ENCODE measurements around the gene KCNK18.
"Not testable (repeated sequence)": the region's sequence is repeated elsewhere in the genome, so short reads cannot be mapped to it uniquely, and the experiment has no call there.

KCNK18 gene

DNA sequence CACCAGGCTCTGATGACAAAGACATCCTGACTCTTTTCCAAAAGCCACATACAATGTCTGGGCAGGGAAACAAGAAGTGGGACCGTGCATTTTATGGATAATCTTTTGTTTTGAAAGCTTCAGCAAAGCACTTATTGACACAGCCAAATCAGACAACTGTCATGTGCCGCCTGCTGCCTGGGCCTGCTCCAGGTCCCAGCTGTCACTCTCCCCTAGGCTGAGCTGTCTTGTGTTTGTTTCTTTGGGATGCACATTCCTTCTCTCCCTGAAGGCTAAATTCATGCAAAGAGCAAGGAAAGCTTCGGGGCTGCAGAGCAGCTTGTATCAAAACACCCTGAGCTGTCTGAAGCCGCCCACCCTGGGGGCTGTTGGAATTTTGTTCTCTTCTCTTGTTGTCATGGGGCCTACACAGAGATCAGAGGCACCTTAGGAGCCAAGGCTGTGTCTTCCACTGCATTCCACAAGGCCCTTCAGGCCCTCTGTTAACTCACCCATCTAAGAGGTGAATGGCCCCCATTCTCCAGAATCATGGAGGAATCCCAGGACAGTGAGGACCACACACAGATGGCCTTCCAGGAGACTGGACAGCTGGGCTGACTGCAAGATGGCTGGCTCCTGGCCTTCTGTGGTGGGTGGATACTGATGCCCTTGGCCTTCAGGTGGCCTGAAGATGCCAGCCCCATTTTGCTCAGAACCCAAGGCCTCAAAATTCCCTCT lies 25.8 kb downstream of the KCNK18 start:
- no peak for DNase-seq

DNA sequence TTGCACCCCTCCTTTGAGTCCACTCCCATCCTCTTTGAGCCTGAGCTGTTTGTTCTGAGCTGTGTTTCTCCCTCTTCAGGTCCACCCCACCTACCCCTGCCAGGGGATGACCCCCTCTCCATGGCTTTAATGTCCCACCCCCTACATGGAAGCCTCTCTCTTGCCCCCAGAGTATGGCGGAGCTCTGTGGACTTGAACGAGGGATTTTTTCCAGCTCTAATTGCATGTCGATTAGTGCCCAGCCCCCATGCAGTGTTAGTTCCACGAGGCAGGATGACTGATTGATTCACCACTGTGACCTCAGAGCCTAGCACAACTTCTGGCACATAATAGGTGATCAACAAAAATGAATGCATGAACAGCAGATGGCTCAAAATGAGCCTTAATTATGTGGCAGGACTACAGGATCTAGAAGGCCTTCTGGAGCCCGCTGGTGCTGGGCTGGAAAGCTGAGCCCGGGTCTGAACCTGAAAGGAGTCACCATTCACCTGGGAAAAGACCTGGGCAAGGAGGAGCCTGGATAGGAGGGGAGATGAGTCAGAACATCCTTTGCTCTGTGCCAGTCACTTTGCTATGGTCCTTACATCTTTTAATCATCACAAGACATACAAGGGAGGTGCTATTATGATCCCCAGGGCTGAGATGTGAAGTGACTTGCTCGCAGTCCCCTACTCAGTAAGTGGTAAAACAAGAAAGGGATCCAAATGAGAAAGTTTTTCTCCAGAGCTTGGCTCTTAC lies 26.6 kb downstream of the KCNK18 start:
- DNase-seq, result no peak

DNA sequence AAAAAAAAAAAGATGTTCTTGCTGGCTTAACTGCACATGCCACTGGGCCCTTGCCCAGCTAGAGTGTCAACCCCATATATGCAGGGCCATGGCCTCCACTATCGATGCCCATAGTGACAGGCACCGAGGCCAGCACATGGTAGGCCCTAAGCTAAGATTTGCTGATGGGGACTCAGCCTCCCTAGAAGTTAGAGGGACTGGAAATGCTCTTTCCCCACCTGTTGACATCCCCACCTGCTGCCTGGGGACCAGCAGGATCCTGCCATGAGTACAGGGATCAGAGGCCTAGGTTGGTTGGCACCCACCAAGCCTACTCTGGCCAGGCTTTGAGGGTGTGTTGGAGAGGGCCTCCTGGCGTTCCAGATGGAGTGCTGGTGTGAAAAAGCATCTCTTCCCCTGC lies 27.6 kb downstream of the KCNK18 start:
- no peak for DNase-seq

DNA sequence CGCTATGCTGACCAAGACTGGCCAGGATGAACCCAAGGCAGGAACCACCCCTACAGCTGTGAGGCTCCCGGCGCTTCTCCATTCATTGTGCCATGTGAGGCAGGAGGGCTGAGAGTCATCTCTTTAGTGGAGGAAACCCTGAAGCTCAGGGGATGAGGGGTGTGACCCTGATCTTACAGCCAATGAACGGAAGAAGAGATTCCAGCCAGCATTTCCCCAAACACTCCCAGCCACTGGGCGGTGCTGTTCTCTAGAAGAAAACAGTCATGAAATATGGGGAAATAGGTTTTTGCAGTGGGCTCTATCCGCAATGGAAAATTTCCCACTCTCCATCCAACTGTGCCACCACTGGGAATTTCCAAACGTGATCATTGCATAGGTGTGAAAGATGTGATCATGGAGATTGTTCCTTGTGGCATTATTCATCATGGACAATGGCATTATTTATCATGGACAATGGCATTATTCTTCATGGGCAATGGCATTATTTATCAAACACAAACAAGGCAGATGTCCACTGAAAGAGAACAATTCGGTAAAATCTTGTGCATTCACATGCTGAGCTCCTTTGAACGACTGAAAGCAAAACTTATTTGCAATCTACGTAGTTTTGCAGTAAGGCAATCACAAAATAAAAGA lies 29.6 kb downstream of the KCNK18 start:
- no peak for DNase-seq

DNA sequence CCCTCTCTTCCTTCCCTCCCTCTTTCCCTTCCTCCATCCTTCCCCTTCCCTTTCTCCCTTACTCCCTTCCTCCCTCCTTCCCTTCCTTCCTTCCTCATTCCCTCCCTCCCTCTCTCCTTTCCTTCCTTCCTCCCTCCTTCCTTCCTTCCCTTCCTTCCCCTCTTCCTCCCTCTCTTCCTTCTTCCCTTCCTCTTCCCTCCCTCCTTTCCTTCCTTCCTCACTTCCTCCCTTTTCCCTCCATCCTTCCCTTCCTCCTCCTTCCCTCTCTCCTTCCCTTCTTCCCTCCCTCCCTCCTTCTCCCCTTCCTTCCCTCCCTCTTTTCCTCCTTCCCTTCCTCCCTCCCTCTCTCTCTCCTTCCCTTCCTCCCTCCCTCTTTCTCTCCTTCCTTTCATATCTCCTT lies 30.9 kb downstream of the KCNK18 start:
- DNase-seq, result no peak

DNA sequence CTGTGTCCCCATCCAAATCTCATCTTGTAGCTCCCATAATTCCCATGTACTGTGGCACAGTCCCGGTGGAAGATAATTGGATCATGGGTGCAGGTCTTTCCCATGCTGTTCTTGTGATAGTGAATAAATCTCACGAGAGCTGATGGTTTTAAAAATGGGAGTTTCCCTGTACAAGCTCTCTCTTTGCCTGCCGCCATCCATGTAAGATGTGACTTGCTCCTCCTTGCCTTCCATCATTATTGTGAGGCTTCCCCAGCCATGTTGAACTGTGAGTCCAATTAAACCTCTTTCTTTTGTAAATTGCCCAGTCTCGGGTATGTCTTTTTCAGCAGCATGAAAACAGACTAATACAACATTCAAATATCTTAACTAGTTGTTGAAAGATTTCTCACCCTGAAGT lies 32.8 kb downstream of the KCNK18 start:
- DNase-seq, result not testable (repeated sequence)

DNA sequence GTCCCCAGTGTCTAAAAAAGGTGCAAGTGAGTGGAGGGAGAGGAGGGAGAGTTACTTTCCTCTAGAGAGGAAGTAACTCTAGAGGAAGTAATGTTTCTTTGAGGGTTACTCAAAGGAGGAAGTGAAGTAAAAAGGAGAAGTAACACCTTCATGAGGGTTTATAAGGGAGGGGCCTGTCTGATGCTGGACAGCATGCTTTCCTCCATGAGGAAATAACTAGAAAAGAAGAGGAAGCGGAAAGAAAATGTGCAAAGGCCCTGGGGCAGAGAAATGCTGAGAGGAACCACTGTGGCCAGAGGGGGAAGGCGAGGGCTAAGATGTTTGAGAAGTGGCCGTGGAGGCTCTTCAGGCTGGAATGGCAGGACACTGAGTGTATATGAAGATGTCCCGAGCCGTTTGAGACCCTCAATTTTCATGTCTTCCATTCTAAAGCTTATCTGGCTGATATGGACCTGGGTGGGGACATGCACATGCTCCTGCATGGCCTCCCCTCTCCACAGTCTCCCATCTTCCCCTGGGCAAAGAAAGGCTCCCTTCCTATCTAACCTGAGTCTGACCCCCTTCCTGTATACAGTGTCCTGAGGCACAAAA lies 40.2 kb downstream of the KCNK18 start:
- DNase-seq, result no peak

DNA sequence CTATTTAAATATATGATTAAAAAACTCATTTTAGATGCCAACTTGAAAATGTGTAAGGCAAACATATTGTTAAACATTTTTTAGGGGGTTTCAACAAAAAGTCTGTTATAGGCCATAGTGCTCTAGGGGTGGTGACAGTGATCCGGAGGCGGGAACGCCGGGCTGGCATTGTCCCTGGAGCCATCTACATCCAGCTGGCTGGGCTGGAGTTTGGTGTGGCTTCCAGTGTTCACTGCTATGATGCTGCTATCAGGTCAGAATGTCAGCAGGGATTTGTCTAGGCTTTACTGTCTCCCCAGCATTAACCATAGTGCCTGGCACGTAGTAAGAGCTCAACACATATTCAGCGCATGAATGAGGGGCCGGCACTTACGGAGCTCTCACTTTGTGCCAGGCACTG lies 41.8 kb downstream of the KCNK18 start:
- DNase-seq, result no peak

DNA sequence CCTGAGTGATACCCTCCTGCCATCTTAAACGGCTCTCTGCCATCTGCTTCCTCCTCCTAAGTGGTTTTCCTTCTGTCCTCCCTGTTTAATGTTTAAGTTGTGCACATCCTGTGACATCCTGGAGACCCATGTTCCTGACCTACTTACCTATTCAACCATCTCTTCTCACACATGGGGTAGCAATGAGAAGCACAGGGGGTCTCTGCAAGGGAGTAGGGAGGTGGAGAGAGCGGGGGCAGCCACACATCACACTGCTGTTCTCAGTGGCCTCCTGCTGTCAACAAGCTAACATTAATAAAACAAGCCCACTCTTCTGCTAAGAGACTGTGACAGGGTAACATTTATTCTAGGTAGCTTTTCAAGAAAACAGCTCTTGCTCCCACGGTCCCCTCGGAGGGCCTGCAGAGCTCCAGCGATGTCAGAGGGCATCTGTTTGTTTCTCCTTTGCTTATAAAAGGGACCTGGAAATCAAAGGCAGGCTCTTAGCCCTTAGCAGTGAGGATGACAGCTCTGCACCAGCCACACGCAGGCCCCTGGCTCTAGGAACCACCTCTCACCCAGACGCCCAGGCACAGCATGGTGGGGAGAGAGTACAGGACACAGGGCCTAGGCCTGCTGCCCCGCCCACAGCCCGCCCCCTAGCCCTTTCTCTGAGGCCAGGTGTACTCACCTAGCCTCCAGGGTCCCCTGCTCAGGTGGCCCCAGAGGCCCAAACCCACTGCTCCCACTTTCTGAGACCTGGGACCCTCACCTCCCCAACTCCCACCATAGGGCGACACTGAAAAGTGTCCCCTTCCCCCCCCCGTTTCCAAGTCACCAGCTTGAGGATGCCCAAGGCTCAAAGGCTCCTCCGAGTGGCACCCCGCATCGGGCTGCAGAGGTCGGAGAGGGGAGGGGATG lies 42.7 kb downstream of the KCNK18 start:
- DNase-seq, result no peak

DNA sequence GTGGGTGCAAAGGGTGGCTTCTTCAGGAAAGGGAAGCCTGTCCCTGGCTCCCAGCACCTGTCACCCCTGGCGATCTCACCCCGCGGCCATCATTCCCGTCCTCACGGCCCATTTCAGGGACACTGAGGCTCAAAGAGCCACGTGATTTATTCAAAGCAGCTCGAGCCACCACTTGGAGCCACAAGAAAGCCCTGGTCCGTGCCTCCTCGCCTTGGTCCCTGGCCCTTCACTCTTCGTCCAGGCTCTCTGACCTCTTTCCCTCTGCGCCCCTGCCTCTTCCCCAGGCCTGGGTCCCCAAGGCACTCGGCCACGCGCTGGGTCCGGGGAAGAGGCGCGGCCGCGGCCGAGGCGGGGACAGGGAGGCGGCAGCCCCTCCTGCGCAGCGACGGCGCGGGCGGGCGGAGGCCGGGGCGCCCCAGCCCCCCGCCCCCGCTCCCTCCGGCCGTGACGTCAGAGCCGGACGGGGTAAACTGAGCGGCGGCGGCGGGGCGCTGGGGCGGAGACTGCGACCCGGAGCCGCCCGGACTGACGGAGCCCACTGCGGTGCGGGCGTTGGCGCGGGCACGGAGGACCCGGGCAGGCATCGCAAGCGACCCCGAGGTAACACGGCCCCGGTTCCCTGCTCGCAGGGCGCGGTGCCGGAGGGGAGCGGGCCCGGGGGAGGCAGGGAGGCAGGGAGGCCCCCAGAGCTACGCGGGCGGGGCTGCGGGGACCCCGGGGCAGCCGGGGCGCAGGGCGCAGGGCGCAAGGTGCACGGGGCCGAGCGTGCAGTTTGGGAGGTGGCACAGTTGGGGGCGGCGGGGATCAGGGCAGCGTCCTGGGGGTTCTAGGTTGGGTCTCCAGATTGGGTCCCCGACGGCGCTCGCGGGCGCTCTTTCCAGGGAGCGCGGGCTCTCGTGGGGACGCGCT lies 43.6 kb downstream of the KCNK18 start, which contains the start of gene SLC18A2:
Gene SLC18A2 (plus strand): TSS at position 494 of the 909 bp plus-strand sequence. CDS start 580 bp downstream, outside the sequence.
- no peak for DNase-seq

DNA sequence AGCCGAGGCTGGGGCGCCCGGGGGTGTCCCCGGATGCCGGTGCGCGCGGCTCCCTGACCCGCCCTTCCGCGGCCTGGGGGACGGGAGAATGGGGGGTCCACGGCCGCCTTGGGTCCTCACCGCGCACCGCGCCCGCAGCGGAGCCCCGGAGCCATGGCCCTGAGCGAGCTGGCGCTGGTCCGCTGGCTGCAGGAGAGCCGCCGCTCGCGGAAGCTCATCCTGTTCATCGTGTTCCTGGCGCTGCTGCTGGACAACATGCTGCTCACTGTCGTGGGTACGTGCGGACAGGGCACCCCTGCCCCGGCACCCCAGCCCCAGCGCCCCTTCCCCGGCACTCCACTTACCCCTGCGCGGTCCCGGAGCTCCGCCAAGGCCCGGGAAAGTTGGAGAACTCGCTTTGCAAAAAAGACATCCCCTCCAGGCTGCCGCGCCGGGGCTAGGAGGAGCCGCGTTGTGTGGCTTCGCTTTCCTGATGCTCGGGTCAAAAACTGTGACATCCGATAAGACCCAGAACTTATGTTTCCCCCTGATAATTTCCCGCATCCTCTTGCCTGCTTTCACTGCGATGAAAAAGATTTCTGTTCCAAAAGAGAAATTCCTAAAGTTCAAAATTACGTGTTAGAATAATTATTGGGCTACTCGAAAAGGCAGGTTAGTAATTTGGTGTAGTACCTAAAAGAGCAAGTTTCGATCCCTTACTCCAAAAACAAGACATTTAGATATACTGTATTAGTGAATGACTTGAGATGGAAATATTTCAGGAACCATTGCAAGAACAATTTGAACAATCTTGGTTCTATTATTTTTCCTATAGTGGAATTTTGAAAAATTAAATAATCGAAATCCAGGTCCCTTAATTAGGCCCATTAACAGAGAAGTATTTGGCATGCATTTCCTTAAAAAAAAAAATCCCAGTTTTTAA lies 44.5 kb downstream of the KCNK18 start:
- no peak for DNase-seq

DNA sequence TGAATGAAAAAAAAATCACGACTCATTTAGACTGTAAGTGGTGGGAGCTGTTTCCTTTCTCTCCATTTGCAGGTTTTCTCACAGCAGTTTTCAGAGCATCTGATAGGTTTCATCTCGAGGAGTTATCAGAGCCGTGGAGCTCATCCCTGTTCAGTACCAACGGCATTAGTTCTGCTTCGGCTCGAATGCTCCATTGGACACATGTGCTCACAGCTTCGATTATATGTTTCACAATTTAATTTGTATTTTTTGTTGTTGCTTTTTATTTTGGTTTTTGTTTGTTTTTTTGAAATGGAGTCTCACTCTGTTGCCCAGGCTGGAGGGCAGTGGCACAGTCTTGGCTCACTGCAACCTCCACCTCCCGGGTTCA lies 45.2 kb downstream of the KCNK18 start:
- no peak for DNase-seq

DNA sequence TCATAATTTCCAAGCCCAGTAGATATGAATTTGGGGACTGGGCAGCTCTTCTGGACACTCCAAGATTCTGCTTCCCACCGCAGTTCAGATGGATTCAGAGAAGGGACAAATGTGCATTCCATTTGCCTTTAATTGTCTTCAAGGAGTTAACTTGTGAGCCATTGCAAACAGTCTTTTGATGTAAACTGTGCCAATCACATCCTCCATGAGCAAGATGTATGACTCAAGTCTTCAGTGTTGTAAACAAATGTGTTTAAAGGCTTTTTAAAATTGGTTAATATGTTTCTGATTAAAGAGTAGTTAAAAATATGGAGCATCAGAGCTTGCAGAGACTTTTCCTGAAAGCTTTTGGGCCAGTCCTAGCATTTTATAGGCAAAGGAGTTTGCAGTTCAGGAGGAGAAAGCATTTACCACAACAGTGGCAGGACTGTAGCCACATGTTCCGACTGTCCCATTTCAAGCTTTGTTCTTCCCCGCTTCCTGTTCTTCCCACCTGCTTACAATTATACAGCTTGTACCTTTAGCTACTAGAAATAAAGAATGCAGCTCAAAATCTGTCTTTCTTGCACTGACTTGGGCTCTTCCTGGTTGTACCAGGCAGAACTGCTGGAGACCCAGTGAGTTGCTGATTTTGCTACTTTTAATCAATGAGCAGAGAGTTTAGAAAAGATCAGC lies 49.8 kb downstream of the KCNK18 start:
- no peak for DNase-seq

DNA sequence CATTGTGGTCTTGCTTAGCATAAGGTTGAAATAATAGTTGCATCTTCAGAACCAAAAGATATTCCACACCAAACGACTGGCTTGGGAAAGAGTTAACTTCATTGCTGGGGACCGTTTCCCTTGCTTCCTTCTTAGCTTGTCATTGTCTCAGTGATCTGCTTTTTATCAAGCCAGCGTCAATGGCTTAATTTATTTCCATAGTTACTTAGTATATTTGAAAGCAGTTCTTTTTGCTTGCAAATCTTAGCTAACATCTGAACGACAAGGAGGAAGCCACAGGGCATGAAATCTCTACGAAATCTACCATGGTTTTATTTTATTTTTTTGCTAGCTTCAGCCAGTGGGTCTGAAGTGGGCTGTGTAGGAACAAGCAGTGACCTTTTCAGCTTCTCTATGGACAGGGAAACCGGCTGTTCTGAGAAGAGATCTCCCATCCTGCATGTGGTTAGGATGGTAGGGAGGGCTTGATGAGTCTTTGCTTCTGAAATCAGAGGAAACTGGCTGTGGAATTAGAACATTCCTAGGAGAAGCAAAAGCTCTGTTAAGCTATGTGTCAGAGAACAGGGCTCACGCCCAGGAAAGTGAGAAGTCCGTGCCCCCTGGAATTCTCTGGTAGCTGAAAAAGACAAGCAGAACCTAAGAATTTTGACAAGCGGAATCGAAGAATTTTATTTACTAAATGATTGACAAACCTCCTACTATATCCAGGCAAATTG lies 51.6 kb downstream of the KCNK18 start:
- no peak for DNase-seq

DNA sequence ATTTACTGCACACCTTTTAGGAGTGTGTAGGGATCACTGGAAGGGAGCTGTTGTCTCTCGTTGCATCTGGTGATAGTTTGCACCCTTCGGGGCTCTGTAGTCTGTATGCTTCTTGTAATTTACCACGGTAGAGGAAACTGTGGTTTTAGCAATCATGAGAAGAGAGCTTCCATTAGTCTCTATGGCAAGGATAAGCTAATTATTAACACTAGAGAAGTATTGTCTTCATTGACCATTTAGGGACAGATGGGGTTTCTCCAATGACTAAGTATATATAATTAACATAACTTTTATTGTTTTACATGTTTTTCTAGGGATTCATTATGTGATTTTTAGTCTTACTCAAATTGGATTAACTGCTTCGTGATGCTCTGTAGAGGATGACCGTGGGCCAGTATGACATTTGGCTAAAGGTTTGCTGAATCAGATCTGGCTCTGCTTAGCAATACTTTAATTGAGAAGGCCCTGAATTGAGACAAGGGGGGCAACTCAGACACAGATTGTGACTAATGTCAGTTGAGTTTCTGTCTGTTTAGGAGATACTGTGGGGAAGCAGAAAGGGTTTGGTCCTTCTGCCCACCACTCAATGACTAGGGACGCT lies 52.3 kb downstream of the KCNK18 start:
- DNase-seq, result no peak

DNA sequence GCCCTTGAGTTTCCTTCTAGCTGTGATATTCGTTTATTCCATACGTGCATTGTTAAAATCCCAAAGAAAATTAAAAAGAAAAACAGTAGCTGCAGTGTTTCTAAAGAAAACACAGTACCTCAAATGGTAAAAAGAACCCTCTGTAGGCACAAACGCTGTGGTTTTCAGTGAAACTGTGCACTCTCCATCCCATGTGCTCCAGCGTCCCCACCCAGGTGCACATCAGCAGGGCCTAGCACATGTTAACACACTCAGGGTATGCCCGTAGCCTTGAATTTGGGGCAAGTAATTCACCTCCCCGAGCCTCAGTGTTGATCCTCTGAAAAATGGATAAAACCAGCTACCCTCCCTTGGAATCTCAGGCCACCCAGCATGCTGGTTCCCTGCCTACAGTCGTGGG lies 53.1 kb downstream of the KCNK18 start:
- DNase-seq, result no peak

DNA sequence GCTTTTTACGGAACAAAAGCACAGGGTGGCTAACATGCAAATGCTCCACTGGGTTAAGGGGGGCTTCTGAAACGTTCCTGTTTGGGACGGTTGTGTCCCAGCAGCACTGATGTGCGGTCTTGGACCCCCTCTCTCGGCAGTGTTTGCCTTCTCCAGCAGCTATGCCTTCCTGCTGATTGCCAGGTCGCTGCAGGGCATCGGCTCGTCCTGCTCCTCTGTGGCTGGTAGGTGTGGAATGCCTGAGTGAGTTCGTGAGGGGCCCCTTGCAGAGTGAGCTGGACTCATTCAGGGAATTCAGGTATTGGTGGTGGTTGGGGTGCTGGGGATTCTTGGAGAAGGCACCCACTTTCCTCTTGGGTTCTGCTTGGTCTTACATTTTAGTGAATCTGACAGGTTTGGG lies 56.6 kb downstream of the KCNK18 start:
- no peak for DNase-seq

DNA sequence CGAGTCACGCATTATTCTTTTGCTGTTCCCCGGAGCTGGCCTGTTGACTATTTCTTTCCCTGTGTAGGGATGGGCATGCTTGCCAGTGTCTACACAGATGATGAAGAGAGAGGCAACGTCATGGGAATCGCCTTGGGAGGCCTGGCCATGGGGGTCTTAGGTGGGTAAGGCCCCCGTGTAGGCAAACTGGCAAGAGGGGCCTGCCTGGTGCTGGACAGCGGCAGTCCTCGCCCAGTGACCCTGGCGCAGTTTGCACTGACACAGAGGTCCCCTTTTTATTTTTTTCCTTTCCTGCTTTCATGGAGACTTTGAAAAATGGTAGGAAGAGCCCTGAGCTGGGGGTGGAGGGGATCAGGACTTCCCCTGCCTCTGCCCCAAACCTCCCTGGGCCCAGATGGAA lies 57.0 kb downstream of the KCNK18 start:
- DNase-seq, result no peak
